A549 (cell line): ENCODE results near the gene XPNPEP1.

Source experiments
- BHLHE40 ChIP-seq: IDR thresholded peaks from 2 replicates; pipeline ENCODE4 v1.6.1; 2012; ENCODE audit warnings: low read depth, low read length, inconsistent platforms
- CTCF ChIP-seq: fragments of >200 bp; sonication (Bioruptor Twin); formaldehyde crosslinking; IDR thresholded peaks from 3 replicates; pipeline ENCODE4 v1.5.1; 2016
- EP300 ChIP-seq, 2 experiments: fragments of >200 bp; sonication (Bioruptor Twin); formaldehyde crosslinking; IDR thresholded peaks; 2 replicates in 1 of 2; 3 replicates in 1 of 2; pipeline ENCODE4 v1.6.1; 2016 to 2017
- JUNB ChIP-seq: fragments of >200 bp; sonication (Bioruptor Twin); formaldehyde crosslinking; IDR thresholded peaks from 2 replicates; pipeline ENCODE4 v1.6.1; 2016
- POLR2A ChIP-seq: IDR thresholded peaks from 2 replicates; pipeline ENCODE4 v1.6.1; 2012; ENCODE audit warnings: mild to moderate bottlenecking, low read length
- REST ChIP-seq: fragments of 200-600 bp; sonication (generic); IDR thresholded peaks from 2 replicates; pipeline ENCODE4 v1.6.1; 2016; ENCODE audit warnings: antibody characterized with exemption, mild to moderate bottlenecking, moderate library complexity
- RFX5 ChIP-seq: fragments of 450-650 bp; IDR thresholded peaks from 2 replicates; pipeline ENCODE4 v1.7.1; 2014; ENCODE audit warnings: antibody characterized with exemption, mild to moderate bottlenecking, moderate library complexity

DNA sequence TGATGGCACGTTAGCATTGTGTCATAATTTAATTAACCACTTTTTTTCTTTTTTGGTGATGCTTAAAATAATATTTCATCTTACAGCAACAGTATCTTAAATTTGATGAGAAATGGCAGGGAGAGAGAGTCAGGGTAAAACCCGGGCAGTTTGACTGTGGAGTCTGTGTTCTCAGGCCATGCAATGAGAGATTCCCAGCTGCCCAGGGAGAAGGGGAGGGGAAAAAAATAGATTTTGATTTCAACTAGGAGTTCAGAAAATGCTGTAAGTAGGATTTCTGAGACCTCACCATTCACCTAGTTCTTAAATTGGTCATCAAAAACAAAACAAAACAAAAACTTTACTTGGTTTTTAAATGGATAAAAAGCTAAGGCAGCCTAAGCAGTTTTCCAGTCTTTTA is 37.4 kb upstream of the XPNPEP1 start:
- TF ChIP-seq CTCF = no peak
- TF ChIP-seq JUNB = no peak
- no peak for TF ChIP-seq POLR2A
- no peak for TF ChIP-seq BHLHE40
- no peak for TF ChIP-seq EP300 (IDR thresholded peaks at IDR 0.05)
- TF ChIP-seq RFX5 = no peak
- TF ChIP-seq REST = no peak
